SK-N-SH treated with all-trans-retinoic acid at 6 μM for 48 hours (cell line): ENCODE results near the gene DNAJC19.

ENCODE experiments used
- CREB5 ChIP-seq: fragments of 250-450 bp; sonication (Bioruptor Pico); IDR thresholded peaks from 2 replicates; pipeline ENCODE4 v1.5.1; 2020; ENCODE audit warnings: low read depth, mild to moderate bottlenecking, moderate library complexity
- GLIS3 ChIP-seq: fragments of 250-450 bp; sonication (Bioruptor Pico); IDR thresholded peaks from 2 replicates; pipeline ENCODE4 v1.5.0; 2020; ENCODE audit warnings: mild to moderate bottlenecking, moderate library complexity
- ISL1 ChIP-seq: fragments of 250-450 bp; sonication (Bioruptor Pico); IDR thresholded peaks from 2 replicates; pipeline ENCODE4 v2.1.2; 2022; ENCODE audit warnings: mild to moderate bottlenecking, moderate library complexity
- PPARA ChIP-seq: fragments of 250-450 bp; sonication (Bioruptor Pico); IDR thresholded peaks from 2 replicates; pipeline ENCODE4 v1.5.0; 2020; ENCODE audit warnings: mild to moderate bottlenecking, borderline replicate concordance
- RARB ChIP-seq: fragments of 250-450 bp; sonication (Bioruptor Pico); IDR thresholded peaks from 2 replicates; pipeline ENCODE4 v1.8.0; 2021; ENCODE audit warnings: mild to moderate bottlenecking, moderate library complexity
- SNAI2 ChIP-seq: fragments of 250-450 bp; sonication (Bioruptor Pico); IDR thresholded peaks from 2 replicates; pipeline ENCODE4 v1.5.0; 2020; ENCODE audit warnings: mild to moderate bottlenecking, moderate library complexity
- ZFP30 ChIP-seq: fragments of 450-650 bp; formaldehyde crosslinking; IDR thresholded peaks from 2 replicates; pipeline ENCODE4 v1.5.0; 2022; ENCODE audit warnings: mild to moderate bottlenecking, moderate library complexity

GRCh38 chr3:180973543-180973942, 16.0 kb downstream of the DNAJC19 start:
- TF ChIP-seq ZFP30 (CRISPR knock-in tag) (no peak), CREB5 (no peak), GLIS3 (CRISPR knock-in tag) (no peak), RARB (CRISPR knock-in tag) (no peak), ISL1 (no peak), PPARA (no peak), SNAI2 (CRISPR knock-in tag) (no peak)
